T-helper 2 cell (primary cell): ENCODE measurements around the gene OAS3.
"Not testable (repeated sequence)": the region's sequence is repeated elsewhere in the genome, so short reads cannot be mapped to it uniquely, and the experiment has no call there.

ENCODE experiments used
- DNase-seq, 5 experiments: peaks; one replicate each; pipeline versions ENCODE4 v3.0.0 to v3.0.0-alpha.2; 2012 to 2022

OAS3 gene

DNA sequence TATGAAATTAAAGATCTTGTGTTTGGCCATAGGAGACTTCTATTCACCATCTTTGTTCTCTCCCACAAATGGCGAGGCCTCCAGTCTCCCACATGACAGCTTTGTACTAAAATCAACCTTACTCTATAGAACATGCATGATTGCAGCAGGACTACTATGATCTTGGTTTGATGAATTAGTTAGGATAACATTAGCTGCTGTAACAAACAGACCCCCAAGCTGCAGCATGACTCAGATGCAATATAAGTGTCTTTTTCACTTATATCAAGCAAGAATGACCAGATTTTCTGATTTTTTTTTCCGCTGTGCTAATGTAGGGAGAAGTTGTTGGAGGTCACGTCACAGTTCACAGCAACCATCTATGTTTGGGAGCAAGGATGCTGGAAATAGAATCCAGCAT is 10.8 kb upstream of the OAS3 start:
- no peak for DNase-seq

DNA sequence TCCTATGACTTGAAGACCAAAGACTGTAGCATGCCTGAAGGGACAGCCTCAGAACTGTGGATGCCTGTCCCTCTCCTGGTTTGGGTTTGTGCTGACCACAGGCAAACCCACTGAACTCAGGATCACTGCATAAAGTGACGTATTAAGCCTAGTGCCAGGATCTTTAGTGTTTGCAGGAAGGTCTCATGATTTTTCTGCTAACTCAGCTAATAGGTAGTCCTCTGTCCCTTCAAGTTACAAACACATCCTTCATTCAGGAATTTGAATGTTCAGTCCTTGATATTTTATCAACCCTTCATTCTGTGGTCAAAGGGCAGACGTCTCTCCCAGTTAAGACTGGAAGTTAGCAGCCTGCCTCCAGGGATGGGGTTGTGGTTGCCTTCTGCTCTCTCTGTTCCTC is 10.3 kb upstream of the OAS3 start:
- no peak for DNase-seq

DNA sequence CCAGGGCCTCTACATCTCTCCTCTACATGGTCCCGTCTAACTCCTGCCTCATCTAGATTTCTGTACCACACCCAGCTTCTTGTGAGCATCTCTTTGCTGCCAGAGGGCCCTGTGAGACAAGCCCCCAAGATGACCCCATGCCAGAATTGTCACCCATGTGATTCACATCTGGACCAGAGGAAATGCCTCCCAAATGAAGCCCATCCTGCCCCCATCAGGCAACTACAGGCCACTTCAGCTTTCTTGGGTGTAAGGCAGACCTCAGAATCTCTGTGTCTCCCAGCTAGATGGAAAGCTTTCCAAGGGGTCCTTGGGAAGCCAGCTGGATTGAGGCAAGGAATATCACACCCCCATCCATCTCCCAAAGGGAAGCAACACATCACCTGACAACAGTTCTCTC is 9.3 kb upstream of the OAS3 start:
- DNase-seq: no peak

DNA sequence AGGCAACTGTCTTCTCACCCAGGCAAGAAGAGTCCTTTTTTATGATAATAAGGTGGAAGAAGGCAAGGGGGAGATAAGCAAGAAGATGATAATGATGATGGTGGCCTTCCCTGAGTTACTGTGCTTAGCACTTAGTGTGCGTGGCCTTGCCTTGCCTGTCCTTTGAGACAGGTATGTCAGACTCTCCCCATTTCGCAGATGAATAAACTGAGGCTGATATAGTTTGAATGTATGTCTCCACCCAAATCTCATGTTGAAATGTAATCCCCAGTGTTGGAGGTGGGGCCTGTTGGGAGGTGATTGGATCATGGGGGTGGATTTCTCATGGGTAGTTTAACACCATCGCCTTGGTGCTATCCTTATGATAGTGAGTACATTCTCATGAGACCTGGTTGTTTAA is 8.6 kb upstream of the OAS3 start:
- DNase-seq: no peak

DNA sequence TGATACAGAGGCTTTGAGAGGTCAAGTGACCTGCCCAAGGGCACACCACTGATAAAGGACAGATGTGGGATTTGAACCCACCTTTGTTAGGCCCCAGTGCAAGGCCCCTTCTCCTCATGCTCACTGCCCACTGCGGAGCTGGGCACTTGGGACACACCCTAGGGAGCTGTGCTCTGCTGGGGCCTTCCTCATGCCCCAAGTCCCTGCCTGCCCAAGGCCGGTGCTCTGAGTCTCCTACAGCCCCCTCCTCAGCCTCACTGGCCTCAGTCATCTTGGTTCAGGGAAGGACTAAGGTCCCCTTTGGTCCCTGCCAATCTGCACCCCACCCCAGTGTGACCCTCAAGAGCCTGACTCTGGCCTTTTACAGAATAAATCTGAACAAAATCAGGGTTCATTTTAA is 7.9 kb upstream of the OAS3 start:
- DNase-seq: no peak

DNA sequence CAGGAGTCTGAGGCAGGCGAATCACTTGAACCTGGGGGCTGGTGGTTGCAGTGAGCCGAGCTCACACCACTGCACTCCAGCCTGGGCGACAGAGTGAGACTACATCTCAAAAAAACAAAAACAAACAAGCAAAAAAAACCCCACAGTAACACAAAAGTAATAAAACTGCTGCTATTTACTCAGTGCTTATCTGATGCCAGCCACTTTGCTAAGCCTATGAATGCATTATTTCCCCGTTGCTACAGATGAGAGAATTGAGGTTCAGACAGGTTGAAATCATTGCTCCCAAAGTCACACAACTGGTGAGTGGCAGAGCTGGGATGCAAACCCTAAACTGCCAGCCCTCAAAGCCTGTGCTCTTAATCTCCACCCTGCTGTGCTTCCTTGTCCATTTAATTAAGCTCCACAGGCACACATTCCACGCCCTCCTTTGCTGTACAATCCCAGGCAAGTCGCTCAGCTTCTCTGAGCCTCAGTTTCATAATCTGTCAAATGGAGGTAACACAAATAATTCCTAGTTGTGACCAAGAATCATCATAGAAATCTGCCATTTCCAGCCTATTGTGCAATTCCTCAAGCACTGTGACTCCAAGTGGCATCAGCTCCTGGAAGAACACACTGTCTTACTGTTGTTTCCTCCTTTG is 5.7 kb upstream of the OAS3 start:
- DNase-seq: no peak

DNA sequence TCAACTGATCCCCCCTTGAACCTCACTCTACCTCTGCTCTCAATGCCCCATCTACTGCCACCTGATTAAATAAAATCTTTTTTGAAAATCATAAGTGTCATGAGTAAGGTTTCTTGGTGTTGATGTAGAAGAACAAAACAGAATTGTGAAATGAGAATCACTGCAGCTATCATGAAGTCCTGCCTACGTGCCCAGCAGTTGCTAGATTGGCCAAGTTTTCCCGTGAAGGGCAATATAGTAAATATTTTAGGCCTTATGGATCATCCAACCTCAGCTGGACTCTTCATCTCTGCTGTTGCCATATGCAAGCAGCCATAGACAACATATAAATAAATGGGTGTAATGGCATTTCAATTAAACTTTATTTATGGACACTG is 5.2 kb upstream of the OAS3 start:
- DNase-seq: no peak

DNA sequence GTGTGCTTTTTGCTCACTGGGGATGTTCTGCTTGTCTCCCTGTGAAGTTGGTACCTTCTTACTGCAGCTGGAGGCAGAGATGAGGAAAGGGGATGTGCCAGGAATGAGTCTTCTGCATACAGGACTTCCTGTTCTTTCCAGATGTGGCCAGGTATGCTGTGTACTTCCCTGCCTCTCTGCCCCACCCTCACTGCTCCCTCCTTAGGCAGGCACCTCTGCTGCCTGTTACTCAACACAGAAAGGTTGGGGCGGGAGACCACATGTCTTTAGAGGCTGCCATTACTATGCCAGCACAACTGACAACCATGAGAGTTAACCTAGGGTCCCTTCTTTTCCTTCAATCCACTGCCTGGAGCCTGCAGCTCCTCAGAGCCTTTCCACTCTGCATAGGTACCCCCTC is 2.0 kb upstream of the OAS3 start:
- no peak for DNase-seq

DNA sequence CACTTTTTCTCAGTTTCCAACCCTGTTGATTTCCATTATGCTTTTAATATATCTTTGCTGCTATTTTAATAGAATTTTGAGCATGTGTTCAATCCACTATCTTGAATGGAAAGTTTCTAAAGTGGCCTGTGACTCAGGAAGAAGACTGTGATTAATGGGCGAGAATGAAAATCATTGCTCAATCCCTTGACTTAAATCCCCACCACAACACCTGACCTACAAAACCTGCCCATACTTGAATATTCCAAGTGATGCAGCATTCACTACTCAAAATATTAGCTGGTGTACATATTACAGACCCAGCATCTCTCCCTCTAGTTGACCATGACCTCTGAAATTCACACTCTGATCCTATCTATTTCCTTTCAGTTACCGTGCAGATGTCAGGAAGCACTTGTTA is 1.3 kb upstream of the OAS3 start:
- no peak for DNase-seq

DNA sequence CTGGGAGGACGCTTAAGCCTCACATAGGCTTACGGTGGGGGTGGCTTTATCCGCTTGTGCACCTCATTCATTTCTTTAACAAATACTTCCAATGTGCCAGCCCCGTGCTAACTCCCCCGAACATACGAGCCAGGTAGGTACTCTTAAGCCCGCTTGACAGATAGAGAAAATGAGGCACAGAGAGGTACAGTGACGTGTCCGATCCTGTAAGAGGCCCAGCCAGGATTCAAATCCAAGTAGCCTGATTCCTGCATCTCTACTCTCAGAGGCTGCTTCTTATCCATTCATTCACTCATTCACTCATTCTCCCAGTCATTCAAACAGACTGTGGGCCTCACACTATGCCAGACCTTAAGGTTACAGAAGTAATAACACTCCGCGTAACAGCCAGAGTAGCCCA is 477 bp downstream of the OAS3 start:
- DNase-seq: peak in 1 of 5 experiments; percentile 7

DNA sequence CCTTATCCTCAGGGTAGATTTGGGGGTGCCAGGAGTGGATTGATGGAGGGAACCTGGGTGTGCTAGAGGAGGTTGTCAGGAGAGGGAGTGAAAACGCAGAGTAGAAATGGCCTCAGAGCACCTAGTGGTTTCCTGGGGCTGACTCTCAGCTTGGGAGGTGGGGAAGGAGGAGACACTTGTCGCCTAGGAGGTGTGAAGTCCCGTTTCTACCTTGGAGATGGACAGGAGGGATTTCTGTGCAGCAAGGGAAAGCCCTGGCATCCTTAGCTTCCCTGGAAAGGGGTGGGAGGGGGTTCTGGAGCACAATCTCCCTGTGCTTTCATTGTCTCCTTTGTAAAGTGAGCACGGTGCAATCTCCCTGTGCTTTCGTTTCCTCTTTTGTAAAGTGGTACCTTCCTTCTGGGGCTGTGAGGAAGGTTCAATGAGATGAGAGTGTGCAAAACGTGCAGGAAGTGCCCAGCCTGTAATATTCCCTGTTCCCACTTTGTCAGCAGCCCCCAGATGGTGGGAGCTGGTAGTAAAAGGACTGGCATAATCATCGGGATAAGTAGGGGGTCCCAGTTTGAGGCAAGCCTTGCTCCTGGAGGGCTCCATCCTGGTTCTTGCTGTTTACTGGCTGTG is 1.6 kb downstream of the OAS3 start:
- peak in 1 of 5 experiments; percentile 38 for DNase-seq

DNA sequence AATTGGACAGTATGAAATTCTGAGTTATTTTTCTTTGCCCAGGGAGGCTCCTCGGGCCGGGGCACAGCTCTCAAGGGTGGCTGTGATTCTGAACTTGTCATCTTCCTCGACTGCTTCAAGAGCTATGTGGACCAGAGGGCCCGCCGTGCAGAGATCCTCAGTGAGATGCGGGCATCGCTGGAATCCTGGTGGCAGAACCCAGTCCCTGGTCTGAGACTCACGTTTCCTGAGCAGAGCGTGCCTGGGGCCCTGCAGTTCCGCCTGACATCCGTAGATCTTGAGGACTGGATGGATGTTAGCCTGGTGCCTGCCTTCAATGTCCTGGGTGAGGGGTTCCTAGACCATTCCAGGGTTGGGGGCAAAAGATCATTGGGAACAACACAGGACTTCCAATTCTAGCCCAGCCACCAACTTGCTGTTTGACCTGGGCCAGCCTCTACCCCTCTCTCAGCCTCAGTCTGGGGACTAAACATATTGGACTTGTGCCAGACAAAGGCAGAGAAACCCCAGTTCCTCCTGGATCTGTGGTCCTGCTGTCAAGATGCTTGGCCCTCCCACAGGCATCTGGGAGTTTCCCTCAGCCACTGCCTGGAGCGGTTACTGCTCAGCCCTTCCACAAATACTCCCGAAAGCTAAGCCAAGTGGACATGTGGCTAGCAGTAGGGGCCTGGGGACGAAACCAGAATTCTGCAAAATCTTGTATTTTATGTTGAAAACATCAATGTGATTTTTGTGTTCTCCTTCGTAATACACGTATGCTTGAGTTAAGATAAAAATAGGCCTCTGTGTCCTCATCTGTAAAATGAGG is 3.5 kb downstream of the OAS3 start:
- DNase-seq: no peak

DNA sequence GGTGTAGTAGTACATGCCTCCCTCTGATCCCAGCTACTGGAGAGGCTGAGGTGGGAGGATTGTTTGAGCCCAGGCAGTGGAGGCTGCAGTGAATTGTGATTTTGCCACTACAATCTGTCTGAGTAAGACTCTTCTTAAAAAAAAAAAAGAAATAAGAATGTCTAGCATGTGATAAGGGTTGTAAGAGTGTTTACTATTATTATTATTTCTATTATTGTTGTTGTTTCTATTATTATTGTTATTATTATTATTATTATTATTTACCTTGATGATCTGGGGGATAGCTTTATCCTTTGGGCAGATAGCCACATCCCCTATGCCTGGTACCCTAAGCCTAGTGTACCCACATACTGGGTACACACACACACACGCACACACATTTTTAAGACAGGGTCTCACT is 4.3 kb downstream of the OAS3 start:
- DNase-seq: no peak

DNA sequence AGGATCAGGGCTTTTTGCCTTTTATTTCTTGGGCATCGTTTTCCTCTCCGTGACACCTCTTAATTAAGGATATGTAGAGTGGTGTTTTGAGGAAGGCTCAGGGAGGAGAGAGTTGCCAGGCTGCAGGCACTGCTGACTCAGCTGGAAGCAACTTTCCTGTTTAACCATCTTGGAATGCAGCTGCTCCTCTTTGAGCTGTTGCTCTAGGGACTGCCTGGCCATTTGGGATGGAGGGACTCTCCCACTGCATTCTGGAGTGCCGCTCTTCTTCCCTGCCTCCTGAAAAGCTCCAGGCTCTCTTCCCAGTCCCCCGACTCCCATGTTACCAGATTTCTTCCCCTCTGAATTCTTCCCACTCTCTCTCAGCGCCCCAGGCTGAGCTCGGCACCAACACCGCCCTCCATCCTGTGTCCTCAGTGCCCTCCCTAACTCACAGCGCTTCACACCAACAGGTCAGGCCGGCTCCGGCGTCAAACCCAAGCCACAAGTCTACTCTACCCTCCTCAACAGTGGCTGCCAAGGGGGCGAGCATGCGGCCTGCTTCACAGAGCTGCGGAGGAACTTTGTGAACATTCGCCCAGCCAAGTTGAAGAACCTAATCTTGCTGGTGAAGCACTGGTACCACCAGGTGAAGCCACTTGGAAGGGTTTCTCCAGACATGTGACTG is 5.9 kb downstream of the OAS3 start:
- DNase-seq: no peak

DNA sequence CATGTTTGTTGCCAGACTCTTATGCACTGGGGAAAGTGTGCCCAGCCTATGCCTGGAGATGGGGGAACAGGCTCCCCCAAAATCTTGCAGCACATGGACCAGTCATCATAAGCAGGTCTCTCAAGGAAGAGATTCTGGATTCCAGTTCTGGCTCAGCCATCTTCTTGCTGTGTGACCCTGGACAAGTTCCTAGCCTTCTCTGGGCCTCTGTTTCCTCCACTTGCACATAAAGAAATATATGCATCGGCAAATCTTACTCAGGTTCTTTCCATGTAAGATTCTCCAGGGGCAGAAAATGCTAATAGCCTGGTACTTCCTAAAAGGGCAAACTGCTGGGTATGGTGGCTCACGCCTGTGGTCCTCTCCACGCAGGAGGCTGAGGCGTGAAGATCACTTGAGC is 7.2 kb downstream of the OAS3 start:
- DNase-seq: no peak

DNA sequence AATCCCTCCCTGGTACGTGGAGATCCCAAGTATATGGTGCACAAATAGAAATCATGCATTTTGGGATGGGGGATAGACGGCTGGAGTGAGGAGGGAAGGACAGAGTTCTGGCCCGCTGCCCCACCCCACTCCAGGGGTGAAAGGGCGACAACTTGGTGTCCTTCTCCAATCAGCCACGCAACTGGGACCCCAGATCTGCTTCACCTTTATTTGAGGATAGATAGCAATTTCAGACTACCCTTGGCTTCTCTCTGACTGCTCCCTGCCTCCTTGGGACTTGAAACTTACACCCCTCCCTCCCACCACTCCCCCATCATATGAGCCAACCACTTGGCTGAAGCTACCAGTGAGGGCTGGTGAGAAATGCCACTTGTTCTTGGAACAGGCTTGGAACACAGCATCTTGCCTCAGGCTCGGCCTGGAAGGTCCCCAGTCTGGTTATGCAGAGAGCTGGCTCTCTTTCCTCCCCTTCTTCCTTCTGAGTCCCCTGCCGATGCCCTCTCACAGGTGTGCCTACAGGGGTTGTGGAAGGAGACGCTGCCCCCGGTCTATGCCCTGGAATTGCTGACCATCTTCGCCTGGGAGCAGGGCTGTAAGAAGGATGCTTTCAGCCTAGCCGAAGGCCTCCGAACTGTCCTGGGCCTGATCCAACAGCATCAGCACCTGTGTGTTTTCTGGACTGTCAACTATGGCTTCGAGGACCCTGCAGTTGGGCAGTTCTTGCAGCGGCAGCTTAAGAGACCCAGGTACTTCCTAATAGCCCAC is 8.1 kb downstream of the OAS3 start:
- no peak for DNase-seq

DNA sequence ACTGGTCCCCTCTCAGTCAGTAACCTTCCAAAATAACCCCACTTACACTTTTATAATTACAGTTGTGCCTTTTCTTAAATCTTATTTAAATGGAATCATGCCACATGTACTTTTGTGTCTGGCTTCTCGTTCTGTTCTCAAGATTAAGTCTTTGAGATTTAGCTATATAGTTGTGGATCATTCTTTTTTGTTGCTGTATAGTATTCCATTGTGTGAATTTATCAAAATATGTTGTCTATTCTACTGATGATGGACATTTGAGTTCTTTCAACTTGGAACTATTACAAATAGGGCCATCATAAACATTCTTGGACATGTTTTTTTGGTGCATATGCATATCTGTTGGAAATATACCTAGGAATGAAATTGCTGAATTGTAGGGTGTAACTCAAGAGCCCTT is 9.0 kb downstream of the OAS3 start:
- DNase-seq: no peak

DNA sequence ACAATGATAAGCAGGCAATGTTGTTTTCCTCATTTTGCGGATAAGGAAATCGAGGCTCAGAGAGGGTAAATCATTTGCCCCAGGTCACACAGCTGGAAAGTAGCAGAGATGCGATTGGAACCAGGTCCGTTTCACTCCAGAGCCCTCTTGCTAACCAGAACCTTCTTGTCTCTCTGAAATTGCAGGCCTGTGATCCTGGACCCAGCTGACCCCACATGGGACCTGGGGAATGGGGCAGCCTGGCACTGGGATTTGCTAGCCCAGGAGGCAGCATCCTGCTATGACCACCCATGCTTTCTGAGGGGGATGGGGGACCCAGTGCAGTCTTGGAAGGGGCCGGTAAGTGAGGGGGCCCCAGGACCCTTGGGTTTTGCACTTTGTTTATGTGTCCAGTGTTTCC is 9.5 kb downstream of the OAS3 start:
- no peak for DNase-seq

DNA sequence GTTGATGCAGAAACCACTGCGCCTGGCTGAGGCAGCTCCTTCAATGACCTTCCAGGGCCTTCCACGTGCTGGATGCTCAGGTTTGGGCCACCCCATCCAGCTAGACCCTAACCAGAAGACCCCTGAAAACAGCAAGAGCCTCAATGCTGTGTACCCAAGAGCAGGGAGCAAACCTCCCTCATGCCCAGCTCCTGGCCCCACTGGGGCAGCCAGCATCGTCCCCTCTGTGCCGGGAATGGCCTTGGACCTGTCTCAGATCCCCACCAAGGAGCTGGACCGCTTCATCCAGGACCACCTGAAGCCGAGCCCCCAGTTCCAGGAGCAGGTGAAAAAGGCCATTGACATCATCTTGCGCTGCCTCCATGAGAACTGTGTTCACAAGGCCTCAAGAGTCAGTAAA is 10.5 kb downstream of the OAS3 start:
- DNase-seq: no peak

DNA sequence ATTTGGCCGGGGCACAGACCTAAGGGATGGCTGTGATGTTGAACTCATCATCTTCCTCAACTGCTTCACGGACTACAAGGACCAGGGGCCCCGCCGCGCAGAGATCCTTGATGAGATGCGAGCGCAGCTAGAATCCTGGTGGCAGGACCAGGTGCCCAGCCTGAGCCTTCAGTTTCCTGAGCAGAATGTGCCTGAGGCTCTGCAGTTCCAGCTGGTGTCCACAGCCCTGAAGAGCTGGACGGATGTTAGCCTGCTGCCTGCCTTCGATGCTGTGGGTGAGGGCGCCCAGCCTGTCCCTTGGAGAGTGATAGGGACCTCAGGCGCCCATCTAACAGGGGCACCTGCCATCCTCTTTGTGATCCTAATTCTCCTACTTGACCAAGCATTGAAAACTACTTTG is 12.4 kb downstream of the OAS3 start:
- no peak for DNase-seq

DNA sequence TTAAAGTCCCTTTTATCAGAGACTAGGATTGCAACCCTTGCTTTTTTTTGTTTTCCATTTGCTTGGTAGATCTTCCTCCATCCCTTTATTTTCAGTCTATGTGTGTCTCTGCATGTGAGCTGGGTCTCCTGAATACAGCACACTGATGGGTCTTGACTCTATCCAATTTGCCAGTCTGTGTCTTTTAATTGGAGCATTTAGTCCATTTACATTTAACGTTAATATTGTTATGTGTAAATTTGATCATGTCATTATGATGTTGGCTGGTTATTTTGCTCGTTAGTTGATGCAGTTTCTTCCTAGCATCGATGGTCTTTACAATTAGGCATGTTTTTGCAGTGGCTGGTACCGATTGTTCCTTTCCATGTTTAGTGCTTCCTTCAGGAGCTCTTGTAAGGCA is 18.9 kb downstream of the OAS3 start:
- DNase-seq: not testable (repeated sequence)

DNA sequence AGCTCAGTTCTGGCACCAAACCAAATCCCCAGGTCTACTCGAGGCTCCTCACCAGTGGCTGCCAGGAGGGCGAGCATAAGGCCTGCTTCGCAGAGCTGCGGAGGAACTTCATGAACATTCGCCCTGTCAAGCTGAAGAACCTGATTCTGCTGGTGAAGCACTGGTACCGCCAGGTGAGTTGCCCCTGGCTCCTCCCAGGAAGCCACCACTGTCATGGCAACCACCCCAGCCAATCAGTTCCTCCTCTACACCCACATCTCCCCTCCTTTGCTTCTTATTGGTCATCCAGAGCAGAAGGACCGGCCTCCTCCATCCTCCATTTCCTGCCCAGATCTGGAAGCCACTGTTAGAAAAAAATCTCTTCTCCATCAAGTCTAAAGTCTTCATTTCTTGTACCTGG is 22.8 kb downstream of the OAS3 start:
- peak in 1 of 5 experiments; percentile 24 for DNase-seq

DNA sequence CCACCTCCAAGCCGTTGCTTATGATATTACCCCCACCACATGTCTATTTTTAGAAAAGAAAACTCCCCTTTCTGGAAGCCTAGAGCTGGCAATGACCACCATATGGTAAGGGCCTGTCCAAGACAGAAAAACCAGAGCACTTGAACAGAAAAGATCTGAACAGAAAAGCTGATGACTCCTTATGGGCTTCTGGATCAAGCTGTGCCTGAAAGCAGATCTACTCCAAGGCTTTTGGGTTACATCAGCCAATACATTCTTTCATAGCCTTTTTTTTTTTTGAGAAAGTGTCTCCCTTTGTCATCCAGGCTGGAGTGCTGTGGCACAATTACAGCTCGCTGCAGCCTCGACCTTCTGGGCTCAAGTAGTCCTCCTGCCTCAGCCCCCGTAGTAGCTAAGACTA is 23.3 kb downstream of the OAS3 start:
- DNase-seq: no peak
